GM19467 (cell line): Measurements from ENCODE around the gene ARPC4.
"Not testable (repeated sequence)": the region's sequence is repeated elsewhere in the genome, so short reads cannot be mapped to it uniquely, and the experiment has no call there.

Experiments used
- ATAC-seq: cut with Tn5 transposase; IDR thresholded peaks from one replicate; pipeline ENCODE4 v1.9.1; 2021; ENCODE audit warnings: mild to moderate bottlenecking, moderate library complexity; ENCODE audit not compliant: unreplicated experiment

The ARPC4 gene

GRCh38 chr3:9848860-9849259, 56.0 kb downstream of the ARPC4 start:
- ATAC-seq, result not testable (repeated sequence)

GRCh38 chr3:9851383-9851782, 58.5 kb downstream of the ARPC4 start:
- not testable (repeated sequence) for ATAC-seq

GRCh38 chr3:9851926-9852325, 59.0 kb downstream of the ARPC4 start:
- not testable (repeated sequence) for ATAC-seq

- no peak for ATAC-seq
These were observed 59.6 kb downstream of the ARPC4 start for GRCh38 chr3:9852528-9852927.

GRCh38 chr3:9854291-9854940, 61.5 kb downstream of the ARPC4 start:
- not testable (repeated sequence) for ATAC-seq

- ATAC-seq, result no peak
These were observed 62.7 kb downstream of the ARPC4 start for GRCh38 chr3:9855594-9855993.
